ENCODE results near the gene DENND4A. TPM values are rescaled to one million over a fixed set of nuclear protein-coding genes. Genes with fewer than 3 reads are reported as not detected.

DENND4A gene

GRCh38 chr15:65610871-65611718 lies 181.0 kb downstream of the DENND4A start, which contains the start of gene INTS14:
Gene INTS14, minus strand, starts transcription at chr15:65611131. Its CDS starts 3,751 bp downstream, at chr15:65607380.
- Histone ChIP-seq H2BK120ac (ENCODE audit: low read depth, low read length) (no peak within 1 kb of the TSS), H3K23ac (ENCODE audit: low read depth, low read length, poor library complexity) (peak within 1 kb of the TSS; percentile 78), H4K8ac (ENCODE audit: low read depth, low read length) (peak within 1 kb of the TSS; percentile 92), H2BK15ac (ENCODE audit: low read length) (no peak within 1 kb of the TSS), H3K27ac (replicated peaks; ENCODE audit: low read length) (peak within 1 kb of the TSS; percentile 89), H2AFZ (ENCODE audit: low read length) (peak within 1 kb of the TSS; percentile 92), H3K36me3 (replicated peaks in 1 of 2; ENCODE audit: control insufficient read depth in 2 of 2, insufficient read depth in 2 of 2, low read length in 2 of 2) (peaks cover 2 to 16% of the 10 kb centered on the region in 2 donors), H3K4me2 (ENCODE audit: insufficient read depth, low read length, poor library complexity, severe bottlenecking) (peak within 1 kb of the TSS; percentile 58), H2BK5ac (ENCODE audit: low read length) (peak within 1 kb of the TSS; percentile 96), H3K9ac (ENCODE audit: low read depth, low read length, poor library complexity) (peak within 1 kb of the TSS; percentile 92), H3K14ac (ENCODE audit: low read length) (no peak within 1 kb of the TSS), H3K18ac (ENCODE audit: low read length) (peak within 1 kb of the TSS; percentile 98), H3K9me3 (replicated peaks in 1 of 2; ENCODE audit: control insufficient read depth in 2 of 2, insufficient read depth in 1 of 2, low read depth in 1 of 2, low read length in 2 of 2) (no peaks in the 10 kb centered on the region), H3K27me3 (ENCODE audit: control insufficient read depth in 3 of 3, insufficient read depth in 3 of 3, low read depth in 1 of 3, low read length in 3 of 3) (no peaks in the 10 kb centered on the region), H2BK12ac (ENCODE audit: low read length) (no peak within 1 kb of the TSS), H3K4ac (ENCODE audit: low read length) (no peak within 1 kb of the TSS), H3K4me1 (ENCODE audit: control insufficient read depth in 2 of 2, insufficient read depth in 1 of 2, low read depth in 1 of 2, low read length in 2 of 2) (peaks cover 8 to 14% of the 10 kb centered on the region in 2 donors), H2AK5ac (ENCODE audit: low read depth, low read length) (no peak within 1 kb of the TSS), H3K4me3 (ENCODE audit: low read length in 2 of 2) (peak within 1 kb of the TSS; percentile 65 to 95), H4K91ac (ENCODE audit: low read depth, low read length, poor library complexity) (no peak within 1 kb of the TSS), H3K79me1 (ENCODE audit: low read depth, low read length) (peaks cover 1% of the 10 kb centered on the region)
- DNase-seq (ENCODE audit: low spot score): peak; percentile 94
- WGBS, 2 donors (ENCODE audit: extremely low coverage in 2 of 2, insufficient read length in 2 of 2, insufficient replicate concordance in 1 of 2): no CpG with 5 or more reads among the region's 64 CpGs

Small RNA genes within 50 kb of the gene (small RNA-seq; reads per million reads assigned to genes)
- gene MIR4511 (ENCODE audit: insufficient read depth) (not detected), gene SNORD13E (ENCODE audit: insufficient read depth) (not detected)
